ENCODE data around the gene CDH4. TPM values are rescaled to one million over a fixed set of nuclear protein-coding genes. Genes with fewer than 3 reads are reported as not detected.

The CDH4 gene
- total RNA-seq, 1 donor from 2014 or later, result 8.9 TPM

GRCh38 chr20:61304750-61305149 lies 52.7 kb downstream of the CDH4 start:
- Mint-ChIP-seq H3K4me3 (no peak overlapping the region), H3K4me1 (peaks cover 36% of the 10 kb centered on the region), H3K9me3 (no peaks in the 10 kb centered on the region), H3K36me3 (ENCODE audit: low read depth) (no peaks in the 10 kb centered on the region), H3K27ac (ENCODE audit: unreplicated experiment) (no peak overlapping the region), H3K27me3 (ENCODE audit: low read depth) (no peaks in the 10 kb centered on the region)
- no peak for DNase-seq (ENCODE audit: low read depth, low spot score)
- no peak for TF ChIP-seq CTCF (conservative IDR thresholded peaks at IDR 0.05)

- Mint-ChIP-seq H3K27ac (ENCODE audit: unreplicated experiment) (peak overlapping the region; percentile 28), H3K36me3 (ENCODE audit: low read depth) (no peaks in the 10 kb centered on the region), H3K4me3 (no peak overlapping the region), H3K9me3 (no peaks in the 10 kb centered on the region), H3K27me3 (ENCODE audit: low read depth) (no peaks in the 10 kb centered on the region), H3K4me1 (peaks cover 26% of the 10 kb centered on the region)
- TF ChIP-seq CTCF (conservative IDR thresholded peaks at IDR 0.05), result no peak
- no peak for DNase-seq (ENCODE audit: low read depth, low spot score)
Observed at GRCh38 chr20:61306937-61307475, 54.9 kb downstream of the CDH4 start.

- H3K27ac Mint-ChIP-seq (ENCODE audit: unreplicated experiment), result no peak overlapping the region
- no peak for TF ChIP-seq CTCF (conservative IDR thresholded peaks at IDR 0.05)
- no peak overlapping the region for H3K4me3 Mint-ChIP-seq
- peaks cover 22% of the 10 kb centered on the region for H3K4me1 Mint-ChIP-seq
- H3K36me3 Mint-ChIP-seq (ENCODE audit: low read depth), result no peaks in the 10 kb centered on the region
- H3K9me3 Mint-ChIP-seq, result no peaks in the 10 kb centered on the region
- no peaks in the 10 kb centered on the region for H3K27me3 Mint-ChIP-seq (ENCODE audit: low read depth)
- no peak for DNase-seq (ENCODE audit: low read depth, low spot score)
Observed at GRCh38 chr20:61307686-61308476, 55.8 kb downstream of the CDH4 start.

GRCh38 chr20:61308477-61308774 lies 56.4 kb downstream of the CDH4 start:
- no peaks in the 10 kb centered on the region for H3K36me3 Mint-ChIP-seq (ENCODE audit: low read depth)
- no peak for DNase-seq (ENCODE audit: low read depth, low spot score)
- H3K27me3 Mint-ChIP-seq (ENCODE audit: low read depth), result no peaks in the 10 kb centered on the region
- H3K27ac Mint-ChIP-seq (ENCODE audit: unreplicated experiment), result no peak overlapping the region
- H3K4me1 Mint-ChIP-seq, result peaks cover 22% of the 10 kb centered on the region
- H3K9me3 Mint-ChIP-seq, result no peaks in the 10 kb centered on the region
- no peak for TF ChIP-seq CTCF (conservative IDR thresholded peaks at IDR 0.05)
- no peak overlapping the region for H3K4me3 Mint-ChIP-seq

GRCh38 chr20:61310954-61311353 lies 58.9 kb downstream of the CDH4 start:
- H3K36me3 Mint-ChIP-seq (ENCODE audit: low read depth), result no peaks in the 10 kb centered on the region
- no peak for TF ChIP-seq CTCF (conservative IDR thresholded peaks at IDR 0.05)
- peaks cover 22% of the 10 kb centered on the region for H3K4me1 Mint-ChIP-seq
- no peaks in the 10 kb centered on the region for H3K9me3 Mint-ChIP-seq
- no peak overlapping the region for H3K27ac Mint-ChIP-seq (ENCODE audit: unreplicated experiment)
- H3K27me3 Mint-ChIP-seq (ENCODE audit: low read depth), result no peaks in the 10 kb centered on the region
- DNase-seq (ENCODE audit: low read depth, low spot score), result no peak
- H3K4me3 Mint-ChIP-seq, result no peak overlapping the region

Data from neural crest cell (in vitro differentiated cells).